HEK293 (cell line): ENCODE data around the gene PGAM4.
"Not testable (repeated sequence)": the region's sequence is repeated elsewhere in the genome, so short reads cannot be mapped to it uniquely, and the experiment has no call there.

Experiments used
- CTCF ChIA-PET: fragments of 350-600 bp; formaldehyde crosslinking; extraction: SDS; loops from one replicate; lab custom pipeline; 2021; ENCODE audit warnings: antibody characterized with exemption; lab: Yijun Ruan, JAX
- POLR2A ChIA-PET: fragments of 300-600 bp; formaldehyde crosslinking; extraction: SDS; loops from one replicate; lab custom pipeline; 2020; ENCODE audit warnings: antibody characterized with exemption, inconsistent platforms; lab: Yijun Ruan, JAX
- H3K27ac ChIP-seq: fragments of 200-500 bp; sonication (Bioruptor generic); 2 replicates; pipeline ENCODE4 v1.5.1; 2014; ENCODE audit warnings: low read depth, low read length, control low read depth, inconsistent platforms; ENCODE audit errors: extremely low read depth
- H3K36me3 ChIP-seq, 2 experiments: fragments of 200-500 bp in 1 of 2; sonication (Bioruptor generic) in 1 of 2; 1 replicate in 1 of 2; 2 replicates in 1 of 2; pipeline ENCODE4 v1.5.1; 2014 to 2017; ENCODE audit warnings: inconsistent platforms in 2 of 2, low read length in 2 of 2; ENCODE audit not compliant: control insufficient read depth in 2 of 2, insufficient read depth in 1 of 2
- H3K4me1 ChIP-seq: fragments of 200-500 bp; sonication (Bioruptor generic); 2 replicates; pipeline ENCODE4 v1.5.1; 2014; ENCODE audit warnings: mild to moderate bottlenecking, low read length, inconsistent platforms; ENCODE audit not compliant: control insufficient read depth, insufficient read depth
- H3K4me3 ChIP-seq: 2 replicates; pipeline ENCODE4 v1.5.1; 2011; ENCODE audit warnings: low read depth, mild to moderate bottlenecking, control low read depth, low read length, moderate library complexity
- H3K9me3 ChIP-seq: fragments of 200-500 bp; sonication (Bioruptor generic); 2 replicates; pipeline ENCODE4 v1.5.1; 2014; ENCODE audit warnings: low read depth, low read length, inconsistent platforms; ENCODE audit not compliant: control insufficient read depth, insufficient read depth
- EGR2 ChIP-seq: fragments of 450-650 bp; formaldehyde crosslinking; IDR thresholded peaks from 2 replicates; pipeline ENCODE4 v1.5.1; 2016; ENCODE audit warnings: low read depth, missing biosample characterization, missing genetic modification characterization
- FEZF1 ChIP-seq: fragments of 450-650 bp; formaldehyde crosslinking; IDR thresholded peaks from 2 replicates; pipeline ENCODE4 v1.5.1; 2016; ENCODE audit warnings: missing biosample characterization, missing genetic modification characterization
- KLF10 ChIP-seq: fragments of 450-650 bp; IDR thresholded peaks from 2 replicates; pipeline ENCODE4 v1.5.1; 2018; ENCODE audit warnings: missing biosample characterization, mild to moderate bottlenecking, missing genetic modification characterization
- TCF7L2 ChIP-seq: IDR thresholded peaks from 2 replicates; pipeline ENCODE4 v1.6.1; 2011; ENCODE audit warnings: low read depth, mild to moderate bottlenecking, inconsistent platforms, low read length, moderate library complexity, borderline replicate concordance
- ZBTB21 ChIP-seq: fragments of 450-650 bp; formaldehyde crosslinking; IDR thresholded peaks from 2 replicates; pipeline ENCODE4 v1.5.1; 2017; ENCODE audit warnings: missing biosample characterization, missing genetic modification characterization
- ZNF157 ChIP-seq: fragments of 450-650 bp; formaldehyde crosslinking; IDR thresholded peaks from 2 replicates; pipeline ENCODE4 v1.5.1; 2016; ENCODE audit warnings: missing biosample characterization, missing genetic modification characterization
- ZNF184 ChIP-seq: fragments of 450-650 bp; IDR thresholded peaks from 2 replicates; pipeline ENCODE4 v1.5.1; 2018; ENCODE audit warnings: missing biosample characterization, mild to moderate bottlenecking, missing genetic modification characterization
- ZNF214 ChIP-seq: fragments of 450-650 bp; formaldehyde crosslinking; IDR thresholded peaks from 2 replicates; pipeline ENCODE4 v1.5.1; 2017; ENCODE audit warnings: missing biosample characterization, mild to moderate bottlenecking, missing genetic modification characterization, borderline replicate concordance
- ZNF426 ChIP-seq: fragments of 450-650 bp; formaldehyde crosslinking; IDR thresholded peaks from 2 replicates; pipeline ENCODE4 v1.5.1; 2017; ENCODE audit warnings: missing biosample characterization, missing genetic modification characterization, mild to moderate bottlenecking, inconsistent platforms, moderate library complexity
- ZNF510 ChIP-seq: fragments of 450-650 bp; formaldehyde crosslinking; IDR thresholded peaks from 2 replicates; pipeline ENCODE4 v1.5.1; 2018; ENCODE audit warnings: mild to moderate bottlenecking, missing genetic modification characterization, missing biosample characterization; ENCODE audit not compliant: insufficient replicate concordance
- ZNF521 ChIP-seq: fragments of 450-650 bp; formaldehyde crosslinking; IDR thresholded peaks from 2 replicates; pipeline ENCODE4 v1.5.1; 2017; ENCODE audit warnings: missing biosample characterization, mild to moderate bottlenecking, missing genetic modification characterization
- ZNF530 ChIP-seq: fragments of 450-650 bp; formaldehyde crosslinking; IDR thresholded peaks from 2 replicates; pipeline ENCODE4 v1.5.1; 2016; ENCODE audit warnings: low read depth, missing biosample characterization, missing genetic modification characterization
- ZNF549 ChIP-seq: fragments of 450-650 bp; IDR thresholded peaks from 2 replicates; pipeline ENCODE4 v1.5.1; 2018; ENCODE audit warnings: missing biosample characterization, missing genetic modification characterization, mild to moderate bottlenecking, inconsistent platforms, moderate library complexity
- ZNF777 ChIP-seq: fragments of 450-650 bp; formaldehyde crosslinking; IDR thresholded peaks from 2 replicates; pipeline ENCODE4 v1.5.1; 2017; ENCODE audit warnings: missing biosample characterization, missing genetic modification characterization, borderline replicate concordance
- ZNF785 ChIP-seq: fragments of 450-650 bp; formaldehyde crosslinking; IDR thresholded peaks from 2 replicates; pipeline ENCODE4 v1.5.1; 2016; ENCODE audit warnings: missing biosample characterization, missing genetic modification characterization
- ZNF792 ChIP-seq: fragments of 450-650 bp; formaldehyde crosslinking; IDR thresholded peaks from 2 replicates; pipeline ENCODE4 v1.5.1; 2016; ENCODE audit warnings: missing biosample characterization, missing genetic modification characterization
- ZNF843 ChIP-seq: fragments of 450-650 bp; formaldehyde crosslinking; IDR thresholded peaks from 2 replicates; pipeline ENCODE4 v1.5.1; 2016; ENCODE audit warnings: missing biosample characterization, missing genetic modification characterization
- ZXDB ChIP-seq: fragments of 450-650 bp; formaldehyde crosslinking; IDR thresholded peaks from 2 replicates; pipeline ENCODE4 v1.5.1; 2016; ENCODE audit warnings: missing biosample characterization, missing genetic modification characterization
- TF ChIP-seq, protein P1 (sequence below): fragments of 450-650 bp; formaldehyde crosslinking; IDR thresholded peaks from 2 replicates; pipeline ENCODE4 v1.5.1; 2016; ENCODE audit warnings: missing biosample characterization, missing genetic modification characterization, borderline replicate concordance
- TF ChIP-seq, protein P2 (sequence below): sonication (generic); formaldehyde crosslinking; IDR thresholded peaks from 2 replicates; pipeline ENCODE4 v1.8.1; 2022; ENCODE audit warnings: mild to moderate bottlenecking, moderate library complexity, missing genetic modification reagents
- TF ChIP-seq, protein P3 (sequence below): fragments of 450-650 bp; formaldehyde crosslinking; IDR thresholded peaks from 2 replicates; pipeline ENCODE4 v1.5.1; 2016; ENCODE audit warnings: missing biosample characterization, missing genetic modification characterization
- TF ChIP-seq, protein P4 (sequence below): fragments of 450-650 bp; IDR thresholded peaks from 2 replicates; pipeline ENCODE4 v1.5.1; 2018; ENCODE audit warnings: missing biosample characterization, mild to moderate bottlenecking, missing genetic modification characterization
- TF ChIP-seq, protein P5 (sequence below): fragments of 450-650 bp; formaldehyde crosslinking; IDR thresholded peaks from 2 replicates; pipeline ENCODE4 v1.5.1; 2017; ENCODE audit warnings: missing biosample characterization, missing genetic modification characterization

The PGAM4 gene

DNA sequence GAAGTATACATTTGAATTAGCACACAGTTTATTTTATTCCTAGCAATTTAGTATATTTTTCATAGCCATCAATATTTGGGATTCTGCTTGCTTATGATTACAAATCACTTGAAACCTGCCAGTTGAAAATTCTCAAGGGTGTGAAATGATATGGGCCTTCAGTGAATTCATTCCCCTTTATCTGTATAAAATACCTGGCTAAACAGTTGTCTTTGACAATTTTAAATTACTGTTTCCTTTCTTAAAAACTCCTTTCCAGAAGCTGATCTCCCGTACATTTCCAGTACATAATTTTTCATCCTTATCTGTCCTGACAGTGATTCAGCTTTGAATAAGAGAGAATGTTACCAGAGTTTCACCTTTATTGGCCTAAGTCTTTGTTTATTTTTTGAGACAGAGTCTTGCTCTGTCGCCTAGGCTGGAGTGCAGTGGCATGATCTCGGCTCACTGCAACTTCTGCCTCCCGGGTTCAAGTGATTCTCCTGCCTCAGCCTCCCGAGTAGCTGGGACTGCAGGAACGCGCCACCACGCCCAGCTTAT lies 45.0 kb downstream of the PGAM4 start:
- POLR2A ChIA-PET = no interaction called here
- no peak for TF ChIP-seq ZBTB21 (tag by site-specific recombination)
- TF ChIP-seq ZNF792 (tag by site-specific recombination) = no peak
- TF ChIP-seq ZNF510 (tag by site-specific recombination) = no peak
- no peak for TF ChIP-seq KLF10 (tag by site-specific recombination)
- TF ChIP-seq ZNF157 (tag by site-specific recombination) = no peak
- no peak for TF ChIP-seq EGR2 (tag by site-specific recombination)
- no peak for TF ChIP-seq ZNF184
- no peak for TF ChIP-seq ZNF214 (tag by site-specific recombination)
- no peak for TF ChIP-seq ZXDB (tag by site-specific recombination)
- no peak for TF ChIP-seq ZNF777 (tag by site-specific recombination)
- TF ChIP-seq, protein P1, sequence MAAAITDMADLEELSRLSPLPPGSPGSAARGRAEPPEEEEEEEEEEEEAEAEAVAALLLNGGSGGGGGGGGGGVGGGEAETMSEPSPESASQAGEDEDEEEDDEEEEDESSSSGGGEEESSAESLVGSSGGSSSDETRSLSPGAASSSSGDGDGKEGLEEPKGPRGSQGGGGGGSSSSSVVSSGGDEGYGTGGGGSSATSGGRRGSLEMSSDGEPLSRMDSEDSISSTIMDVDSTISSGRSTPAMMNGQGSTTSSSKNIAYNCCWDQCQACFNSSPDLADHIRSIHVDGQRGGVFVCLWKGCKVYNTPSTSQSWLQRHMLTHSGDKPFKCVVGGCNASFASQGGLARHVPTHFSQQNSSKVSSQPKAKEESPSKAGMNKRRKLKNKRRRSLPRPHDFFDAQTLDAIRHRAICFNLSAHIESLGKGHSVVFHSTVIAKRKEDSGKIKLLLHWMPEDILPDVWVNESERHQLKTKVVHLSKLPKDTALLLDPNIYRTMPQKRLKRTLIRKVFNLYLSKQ (tag by site-specific recombination) = no peak
- no peak for TF ChIP-seq ZNF785 (tag by site-specific recombination)
- TF ChIP-seq, protein P2, sequence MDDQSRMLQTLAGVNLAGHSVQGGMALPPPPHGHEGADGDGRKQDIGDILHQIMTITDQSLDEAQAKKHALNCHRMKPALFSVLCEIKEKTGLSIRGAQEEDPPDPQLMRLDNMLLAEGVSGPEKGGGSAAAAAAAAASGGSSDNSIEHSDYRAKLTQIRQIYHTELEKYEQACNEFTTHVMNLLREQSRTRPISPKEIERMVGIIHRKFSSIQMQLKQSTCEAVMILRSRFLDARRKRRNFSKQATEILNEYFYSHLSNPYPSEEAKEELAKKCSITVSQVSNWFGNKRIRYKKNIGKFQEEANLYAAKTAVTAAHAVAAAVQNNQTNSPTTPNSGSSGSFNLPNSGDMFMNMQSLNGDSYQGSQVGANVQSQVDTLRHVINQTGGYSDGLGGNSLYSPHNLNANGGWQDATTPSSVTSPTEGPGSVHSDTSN (CRISPR knock-in tag) = no peak
- TF ChIP-seq ZNF521 (tag by site-specific recombination) = no peak
- no peak for TF ChIP-seq ZNF549 (tag by site-specific recombination)
- TF ChIP-seq ZNF530 = no peak
- TF ChIP-seq, protein P3, sequence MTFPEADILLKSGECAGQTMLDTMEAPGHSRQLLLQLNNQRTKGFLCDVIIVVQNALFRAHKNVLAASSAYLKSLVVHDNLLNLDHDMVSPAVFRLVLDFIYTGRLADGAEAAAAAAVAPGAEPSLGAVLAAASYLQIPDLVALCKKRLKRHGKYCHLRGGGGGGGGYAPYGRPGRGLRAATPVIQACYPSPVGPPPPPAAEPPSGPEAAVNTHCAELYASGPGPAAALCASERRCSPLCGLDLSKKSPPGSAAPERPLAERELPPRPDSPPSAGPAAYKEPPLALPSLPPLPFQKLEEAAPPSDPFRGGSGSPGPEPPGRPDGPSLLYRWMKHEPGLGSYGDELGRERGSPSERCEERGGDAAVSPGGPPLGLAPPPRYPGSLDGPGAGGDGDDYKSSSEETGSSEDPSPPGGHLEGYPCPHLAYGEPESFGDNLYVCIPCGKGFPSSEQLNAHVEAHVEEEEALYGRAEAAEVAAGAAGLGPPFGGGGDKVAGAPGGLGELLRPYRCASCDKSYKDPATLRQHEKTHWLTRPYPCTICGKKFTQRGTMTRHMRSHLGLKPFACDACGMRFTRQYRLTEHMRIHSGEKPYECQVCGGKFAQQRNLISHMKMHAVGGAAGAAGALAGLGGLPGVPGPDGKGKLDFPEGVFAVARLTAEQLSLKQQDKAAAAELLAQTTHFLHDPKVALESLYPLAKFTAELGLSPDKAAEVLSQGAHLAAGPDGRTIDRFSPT = no peak
- TF ChIP-seq ZNF843 (tag by site-specific recombination) = no peak
- TF ChIP-seq ZNF426 (tag by site-specific recombination) = no peak
- CTCF ChIA-PET = no interaction called here

DNA sequence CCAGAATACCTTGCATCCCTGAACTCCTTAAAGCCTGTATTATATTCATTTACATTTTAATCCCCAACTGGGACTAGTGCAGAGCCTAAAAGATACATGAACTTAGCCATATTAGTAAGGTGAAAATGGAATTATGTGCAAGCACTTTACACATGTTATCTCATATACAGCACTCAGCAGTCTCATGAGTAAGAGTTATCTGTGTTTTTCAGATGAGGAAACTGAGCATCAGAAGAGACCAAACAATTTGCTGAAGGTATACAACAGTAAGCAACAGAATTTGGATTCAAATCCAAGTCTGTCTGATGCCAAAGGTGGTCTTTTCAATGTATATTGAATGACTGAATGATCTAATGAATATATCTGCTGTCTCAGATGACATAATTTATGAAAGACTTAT lies 46.7 kb downstream of the PGAM4 start:
- POLR2A ChIA-PET = no interaction called here
- no peaks in the 10 kb centered on the region; the same call in 1 of the 2 replicates for H3K4me1 ChIP-seq
- H3K9me3 ChIP-seq = no peaks in the 10 kb centered on the region; the same call in 1 of the 2 replicates
- no peak overlapping the region for H3K4me3 ChIP-seq
- H3K36me3 ChIP-seq = no peaks in the 10 kb centered on the region
- H3K27ac ChIP-seq = no peak overlapping the region
- CTCF ChIA-PET = no interaction called here
- TF ChIP-seq, protein P4, sequence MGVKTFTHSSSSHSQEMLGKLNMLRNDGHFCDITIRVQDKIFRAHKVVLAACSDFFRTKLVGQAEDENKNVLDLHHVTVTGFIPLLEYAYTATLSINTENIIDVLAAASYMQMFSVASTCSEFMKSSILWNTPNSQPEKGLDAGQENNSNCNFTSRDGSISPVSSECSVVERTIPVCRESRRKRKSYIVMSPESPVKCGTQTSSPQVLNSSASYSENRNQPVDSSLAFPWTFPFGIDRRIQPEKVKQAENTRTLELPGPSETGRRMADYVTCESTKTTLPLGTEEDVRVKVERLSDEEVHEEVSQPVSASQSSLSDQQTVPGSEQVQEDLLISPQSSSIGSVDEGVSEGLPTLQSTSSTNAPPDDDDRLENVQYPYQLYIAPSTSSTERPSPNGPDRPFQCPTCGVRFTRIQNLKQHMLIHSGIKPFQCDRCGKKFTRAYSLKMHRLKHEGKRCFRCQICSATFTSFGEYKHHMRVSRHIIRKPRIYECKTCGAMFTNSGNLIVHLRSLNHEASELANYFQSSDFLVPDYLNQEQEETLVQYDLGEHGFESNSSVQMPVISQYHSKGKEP (tag by site-specific recombination) = no peak
- TF ChIP-seq FEZF1 (tag by site-specific recombination) (no peak), TCF7L2 (no peak)
- TF ChIP-seq, protein P5, sequence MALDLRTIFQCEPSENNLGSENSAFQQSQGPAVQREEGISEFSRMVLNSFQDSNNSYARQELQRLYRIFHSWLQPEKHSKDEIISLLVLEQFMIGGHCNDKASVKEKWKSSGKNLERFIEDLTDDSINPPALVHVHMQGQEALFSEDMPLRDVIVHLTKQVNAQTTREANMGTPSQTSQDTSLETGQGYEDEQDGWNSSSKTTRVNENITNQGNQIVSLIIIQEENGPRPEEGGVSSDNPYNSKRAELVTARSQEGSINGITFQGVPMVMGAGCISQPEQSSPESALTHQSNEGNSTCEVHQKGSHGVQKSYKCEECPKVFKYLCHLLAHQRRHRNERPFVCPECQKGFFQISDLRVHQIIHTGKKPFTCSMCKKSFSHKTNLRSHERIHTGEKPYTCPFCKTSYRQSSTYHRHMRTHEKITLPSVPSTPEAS (tag by site-specific recombination) = no peak

More for the DNA sequence above, 45.0 kb downstream of the PGAM4 start:
- Histone ChIP-seq H3K36me3 (no peaks in the 10 kb centered on the region), H3K4me3 (no peak overlapping the region), H3K27ac (no peak overlapping the region), H3K4me1 (no peaks in the 10 kb centered on the region; the same call in 1 of the 2 replicates), H3K9me3 (no peaks in the 10 kb centered on the region; the same call in 1 of the 2 replicates)

DNA sequence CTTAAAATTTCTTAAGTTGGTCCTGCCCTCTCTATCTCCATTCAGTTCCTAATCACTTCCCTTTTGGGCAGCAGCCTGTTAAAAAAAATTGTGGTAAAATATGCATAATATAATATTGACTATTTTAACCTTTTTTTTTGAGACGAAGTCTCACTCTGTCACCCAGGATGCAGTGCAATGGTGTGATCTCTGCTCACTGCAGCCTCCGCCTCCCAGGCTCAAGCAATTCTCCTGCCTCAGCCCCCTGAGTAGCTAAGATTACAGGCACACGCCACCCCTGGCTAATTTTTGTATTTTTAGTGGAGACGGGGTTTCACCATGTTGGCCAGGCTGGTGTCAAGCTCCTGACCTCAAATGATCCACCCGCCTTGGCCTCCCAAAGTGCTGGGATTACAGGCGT lies 50.1 kb downstream of the PGAM4 start:
- H3K27ac ChIP-seq, H3K9me3 ChIP-seq, H3K36me3 ChIP-seq, H3K4me1 ChIP-seq, POLR2A ChIA-PET, H3K4me3 ChIP-seq: not testable (repeated sequence)
- CTCF ChIA-PET = interaction anchor here (0.7 kb wide), 1 partner anchor 10 kb away, joined by 3 read pairs; no protein-coding TSS in a partner anchor
